Measurements from ENCODE around the gene SNX21. TPM values are rescaled to one million over a fixed set of nuclear protein-coding genes. Genes with fewer than 3 reads are reported as not detected.

Gene SNX21
- total and polyA plus RNA-seq, 9 of the 15 experiments (the other 6 are each of a cell fraction or from before 2014, with no cell fraction given), result 0.10 to 1.2 (median 0.42) TPM

DNA sequence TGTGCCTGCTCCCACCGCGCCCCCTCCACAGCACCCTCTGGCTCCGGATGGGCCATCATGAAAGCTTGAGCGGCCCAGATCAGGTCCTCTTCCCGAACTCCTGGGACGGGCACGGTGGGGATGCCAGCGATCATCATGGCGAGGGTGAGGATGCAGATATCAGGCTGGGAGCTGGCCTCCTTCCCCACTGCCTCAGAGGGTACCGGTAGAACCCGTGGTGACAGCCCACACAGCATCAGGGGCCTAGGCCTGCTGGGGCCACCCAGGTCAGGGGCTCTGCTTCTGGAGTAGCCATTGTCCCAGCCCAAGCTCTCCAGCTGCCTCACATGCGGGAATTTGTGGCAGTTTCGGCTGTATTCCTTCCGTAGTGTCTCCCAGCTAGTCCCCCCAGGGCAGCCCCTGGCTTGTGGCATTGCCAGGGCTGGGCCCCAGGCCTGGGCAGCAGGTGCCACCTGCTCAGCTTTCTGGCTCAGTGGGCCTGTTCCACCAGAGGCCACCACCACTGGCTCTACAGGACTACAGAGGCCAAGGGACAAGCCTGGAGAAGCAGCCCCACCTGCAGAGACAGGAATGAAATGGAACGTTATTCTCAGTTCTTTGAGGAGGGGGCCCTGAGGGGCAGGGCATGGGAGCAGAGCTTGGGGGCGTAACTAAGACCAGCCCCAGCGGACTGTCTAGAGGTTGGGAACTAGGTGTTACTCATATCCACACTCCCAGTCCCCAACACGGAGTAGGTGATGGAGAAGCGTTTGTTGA lies 53.2 kb downstream of the SNX21 start:
- intact Hi-C loops (cut with micrococcal nuclease), result loop anchor here (5.0 to 10.0 kb wide), 2 partner anchors 52 to 89 kb away; partner anchors contain the start of gene SNX21

More for the DNA sequence above, 53.2 kb downstream of the SNX21 start:
- Histone ChIP-seq H3K4me2 (ENCODE audit: insufficient read depth, low read length) (no peak overlapping the region), H3K79me2 (ENCODE audit: control insufficient read depth, insufficient read depth, low read length) (peaks cover 30% of the 10 kb centered on the region), H3K4me3 (no peak overlapping the region), H3K36me3 (ENCODE audit: control insufficient read depth, insufficient read depth, low read length) (peaks cover 36% of the 10 kb centered on the region; the same call in 2 of the 3 replicates), H3K9me3 (replicated peaks; ENCODE audit: control insufficient read depth, insufficient read depth, low read depth, low read length) (no peaks in the 10 kb centered on the region), H3K4me1 (replicated peaks in 1 of 2; ENCODE audit: control insufficient read depth in 2 of 2, insufficient read depth in 2 of 2, low read length in 2 of 2) (peaks cover 19 to 44% of the 10 kb centered on the region in 2 experiments), H3K9me1 (ENCODE audit: control insufficient read depth, insufficient read depth, low read length) (peaks cover 4% of the 10 kb centered on the region), H2AFZ (ENCODE audit: low read depth, low read length) (no peak overlapping the region), H3K9ac (ENCODE audit: insufficient read depth in 1 of 2, low read depth in 2 of 2, low read length in 2 of 2) (peak overlapping the region in 1 of 2 experiments; percentile 59; a peak in 1 of 4 replicates), H3K27ac (ENCODE audit: extremely low read depth, low read depth, low read length) (no peak overlapping the region), H4K20me1 (replicated peaks; ENCODE audit: control insufficient read depth, insufficient read depth, low read length) (no peaks in the 10 kb centered on the region), H3K27me3 (ENCODE audit: control insufficient read depth in 2 of 2, insufficient read depth in 2 of 2, low read length in 2 of 2) (no peaks in the 10 kb centered on the region)
- FAIRE-seq, result no peak
- BruUV-seq (replicated peaks), result no TSS peak
- in situ Hi-C loops (cut with MboI), result no loop called here
- no peak for DNase-seq (ENCODE audit: extremely low read depth in 1 of 4, low spot score in 3 of 4)
- WGBS (ENCODE audit: insufficient coverage, low coverage, missing lambda C conversion rate), result 92% methylated on average over 16 of the region's 19 CpGs
- TF ChIP-seq SMARCE1 (IDR thresholded peaks at IDR 0.05) (no peak), MECOM (CRISPR knock-in tag; IDR thresholded peaks at IDR 0.05) (no peak), EWSR1 (IDR thresholded peaks at IDR 0.05; ENCODE audit: borderline replicate concordance, low read depth, partially characterized antibody) (no peak), LARP7 (IDR thresholded peaks at IDR 0.05) (no peak), KDM5B (IDR thresholded peaks at IDR 0.05; ENCODE audit: insufficient replicate concordance, low read depth, low read length) (peak; percentile 39), RBFOX2 (IDR thresholded peaks at IDR 0.05; ENCODE audit: low read depth, low read length) (peak; percentile 55; the same call in 1 of the 2 replicates), ZNF431 (CRISPR knock-in tag; IDR thresholded peaks at IDR 0.05) (no peak), MCM5 (IDR thresholded peaks at IDR 0.05; ENCODE audit: low read depth) (no peak), ZBTB1 (CRISPR knock-in tag; IDR thresholded peaks at IDR 0.05; ENCODE audit: borderline replicate concordance, low read depth) (no peak), POLR2G (IDR thresholded peaks at IDR 0.05; ENCODE audit: low read depth, low read length) (peak; percentile 64)
- TF ChIP-seq, protein P1, sequence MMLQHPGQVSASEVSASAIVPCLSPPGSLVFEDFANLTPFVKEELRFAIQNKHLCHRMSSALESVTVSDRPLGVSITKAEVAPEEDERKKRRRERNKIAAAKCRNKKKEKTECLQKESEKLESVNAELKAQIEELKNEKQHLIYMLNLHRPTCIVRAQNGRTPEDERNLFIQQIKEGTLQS (IDR thresholded peaks at IDR 0.05), result no peak
- TF ChIP-seq, protein P1 (CRISPR knock-in tag; conservative IDR thresholded peaks at IDR 0.05), result no peak
- TF ChIP-seq, protein P2, sequence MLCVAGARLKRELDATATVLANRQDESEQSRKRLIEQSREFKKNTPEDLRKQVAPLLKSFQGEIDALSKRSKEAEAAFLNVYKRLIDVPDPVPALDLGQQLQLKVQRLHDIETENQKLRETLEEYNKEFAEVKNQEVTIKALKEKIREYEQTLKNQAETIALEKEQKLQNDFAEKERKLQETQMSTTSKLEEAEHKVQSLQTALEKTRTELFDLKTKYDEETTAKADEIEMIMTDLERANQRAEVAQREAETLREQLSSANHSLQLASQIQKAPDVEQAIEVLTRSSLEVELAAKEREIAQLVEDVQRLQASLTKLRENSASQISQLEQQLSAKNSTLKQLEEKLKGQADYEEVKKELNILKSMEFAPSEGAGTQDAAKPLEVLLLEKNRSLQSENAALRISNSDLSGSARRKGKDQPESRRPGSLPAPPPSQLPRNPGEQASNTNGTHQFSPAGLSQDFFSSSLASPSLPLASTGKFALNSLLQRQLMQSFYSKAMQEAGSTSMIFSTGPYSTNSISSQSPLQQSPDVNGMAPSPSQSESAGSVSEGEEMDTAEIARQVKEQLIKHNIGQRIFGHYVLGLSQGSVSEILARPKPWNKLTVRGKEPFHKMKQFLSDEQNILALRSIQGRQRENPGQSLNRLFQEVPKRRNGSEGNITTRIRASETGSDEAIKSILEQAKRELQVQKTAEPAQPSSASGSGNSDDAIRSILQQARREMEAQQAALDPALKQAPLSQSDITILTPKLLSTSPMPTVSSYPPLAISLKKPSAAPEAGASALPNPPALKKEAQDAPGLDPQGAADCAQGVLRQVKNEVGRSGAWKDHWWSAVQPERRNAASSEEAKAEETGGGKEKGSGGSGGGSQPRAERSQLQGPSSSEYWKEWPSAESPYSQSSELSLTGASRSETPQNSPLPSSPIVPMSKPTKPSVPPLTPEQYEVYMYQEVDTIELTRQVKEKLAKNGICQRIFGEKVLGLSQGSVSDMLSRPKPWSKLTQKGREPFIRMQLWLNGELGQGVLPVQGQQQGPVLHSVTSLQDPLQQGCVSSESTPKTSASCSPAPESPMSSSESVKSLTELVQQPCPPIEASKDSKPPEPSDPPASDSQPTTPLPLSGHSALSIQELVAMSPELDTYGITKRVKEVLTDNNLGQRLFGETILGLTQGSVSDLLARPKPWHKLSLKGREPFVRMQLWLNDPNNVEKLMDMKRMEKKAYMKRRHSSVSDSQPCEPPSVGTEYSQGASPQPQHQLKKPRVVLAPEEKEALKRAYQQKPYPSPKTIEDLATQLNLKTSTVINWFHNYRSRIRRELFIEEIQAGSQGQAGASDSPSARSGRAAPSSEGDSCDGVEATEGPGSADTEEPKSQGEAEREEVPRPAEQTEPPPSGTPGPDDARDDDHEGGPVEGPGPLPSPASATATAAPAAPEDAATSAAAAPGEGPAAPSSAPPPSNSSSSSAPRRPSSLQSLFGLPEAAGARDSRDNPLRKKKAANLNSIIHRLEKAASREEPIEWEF (CRISPR knock-in tag; IDR thresholded peaks at IDR 0.05), result no peak
- ATAC-seq, result no peak
- CTCF ChIA-PET (ENCODE audit: low intra/inter-chr PET ratio), result interaction anchor here (0.7 kb wide), 1 partner anchor 62 kb away, joined by 3 read pairs; no protein-coding TSS in a partner anchor
- POLR2A ChIA-PET, result interaction anchor here (1.0 to 1.2 kb wide), 2 partner anchors 16 to 88 kb away, joined by 3 to 4 read pairs; no protein-coding TSS in a partner anchor
